ENCODE data around the gene ACTL7B. TPM values are rescaled to one million over a fixed set of nuclear protein-coding genes. Genes with fewer than 3 reads are reported as not detected.

ACTL7B gene
- total and polyA plus RNA-seq, 2 of the 4 experiments (the other 2 are of a cell fraction), result not detected

DNA sequence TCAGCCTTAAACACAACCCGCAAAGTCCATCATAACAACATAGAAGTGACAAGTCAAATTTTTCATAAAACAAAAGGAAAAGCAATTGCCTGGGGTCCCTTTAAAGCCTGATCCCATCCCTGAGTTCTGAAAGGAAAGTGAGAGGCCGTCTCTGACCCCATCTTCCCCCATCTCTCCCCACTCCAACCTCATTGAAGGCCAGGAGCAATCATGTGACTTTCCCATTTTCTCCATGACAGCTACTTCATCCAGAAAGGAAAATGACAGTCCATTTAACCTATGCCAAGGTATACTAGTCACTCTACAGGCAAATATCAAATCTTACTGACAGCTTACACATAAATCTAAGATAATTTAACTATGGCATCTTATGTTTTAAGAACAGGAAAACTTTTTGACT is 21.7 kb upstream of the ACTL7B start:
- ChIA-PET CTCF (no interaction called here), POLR2A (ENCODE audit: unreplicated experiment) (no interaction called here)
- Histone ChIP-seq H2AK5ac (ENCODE audit: low read depth, low read length) (no peak overlapping the region), H3K9me1 (ENCODE audit: insufficient read depth, low read length) (no peaks in the 10 kb centered on the region; the same call in 1 of the 2 replicates), H4K8ac (ENCODE audit: low read depth in 2 of 2, low read length in 2 of 2) (no peak overlapping the region), H3K27me3 (ENCODE audit: control insufficient read depth, insufficient read depth, low read length) (no peaks in the 10 kb centered on the region), H3K27ac (ENCODE audit: insufficient read depth, low read length) (no peak overlapping the region), H3K18ac (ENCODE audit: low read depth, low read length) (no peak overlapping the region), H3K56ac (ENCODE audit: extremely low read depth, insufficient read depth, low read length) (no peak overlapping the region), H4K5ac (ENCODE audit: low read depth, low read length) (no peak overlapping the region), H2BK120ac (ENCODE audit: low read depth, low read length) (no peak overlapping the region), H3K9me3 (ENCODE audit: control insufficient read depth, insufficient read depth, low read length) (no peaks in the 10 kb centered on the region), H2BK20ac (ENCODE audit: low read depth, low read length) (no peak overlapping the region), H3K79me1 (ENCODE audit: low read depth in 1 of 2, low read length in 2 of 2) (no peaks in the 10 kb centered on the region), H3K14ac (replicated peaks; ENCODE audit: low read depth, low read length) (no peak overlapping the region), H2BK5ac (ENCODE audit: low read depth, low read length, poor library complexity, severe bottlenecking) (no peak overlapping the region), H3K36me3 (ENCODE audit: control insufficient read depth, insufficient read depth, low read length) (peaks cover 32% of the 10 kb centered on the region), H4K91ac (ENCODE audit: insufficient read depth, low read depth, low read length) (no peak overlapping the region), H2BK15ac (ENCODE audit: low read depth, low read length) (no peak overlapping the region), H3K4me1 (ENCODE audit: control insufficient read depth, insufficient read depth, low read length) (no peaks in the 10 kb centered on the region), H2AK9ac (replicated peaks; ENCODE audit: low read depth, low read length, poor library complexity) (no peak overlapping the region), H3K9ac (ENCODE audit: low read depth, low read length) (no peak overlapping the region), H2AFZ (replicated peaks; ENCODE audit: low read length, poor library complexity) (no peak overlapping the region), H3K4me2 (ENCODE audit: low read depth, low read length) (no peak overlapping the region), H3K4me3 (ENCODE audit: insufficient read depth, low read depth, low read length) (no peak overlapping the region), H4K20me1 (ENCODE audit: insufficient read depth, low read length) (no peaks in the 10 kb centered on the region), H3K23ac (ENCODE audit: low read depth, low read length) (no peak overlapping the region), H3K4ac (ENCODE audit: low read depth, low read length) (no peak overlapping the region)
- no peak for DNase-seq
- dilution Hi-C loops (cut with HindIII; ENCODE audit: low sequenced_read_pairs, unreplicated experiment), result no loop called here
- TF ChIP-seq BHLHE40 (IDR thresholded peaks at IDR 0.05; ENCODE audit: low read depth, low read length) (no peak), RAD21 (IDR thresholded peaks at IDR 0.05; ENCODE audit: low read length) (no peak), NFE2L2 (IDR thresholded peaks at IDR 0.05; ENCODE audit: low read depth, low read length) (no peak), POLR2A (IDR thresholded peaks at IDR 0.05; ENCODE audit: low read depth, low read length) (no peak), CHD1 (IDR thresholded peaks at IDR 0.05; ENCODE audit: low read depth, low read length) (no peak)
- TF ChIP-seq, protein P1, sequence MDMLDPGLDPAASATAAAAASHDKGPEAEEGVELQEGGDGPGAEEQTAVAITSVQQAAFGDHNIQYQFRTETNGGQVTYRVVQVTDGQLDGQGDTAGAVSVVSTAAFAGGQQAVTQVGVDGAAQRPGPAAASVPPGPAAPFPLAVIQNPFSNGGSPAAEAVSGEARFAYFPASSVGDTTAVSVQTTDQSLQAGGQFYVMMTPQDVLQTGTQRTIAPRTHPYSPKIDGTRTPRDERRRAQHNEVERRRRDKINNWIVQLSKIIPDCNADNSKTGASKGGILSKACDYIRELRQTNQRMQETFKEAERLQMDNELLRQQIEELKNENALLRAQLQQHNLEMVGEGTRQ (IDR thresholded peaks at IDR 0.05; ENCODE audit: low read depth, low read length), result no peak
- ATAC-seq (ENCODE audit: low read depth), result no peak
- no TSS peak for BruUV-seq (replicated peaks)
- intact Hi-C loops (cut with micrococcal nuclease), result no loop called here
- in situ Hi-C loops (cut with MboI; ENCODE audit: low sequenced_read_pairs), result no loop called here
- WGBS, 2 experiments (ENCODE audit: extremely low coverage in 2 of 2, insufficient read length in 1 of 2), result no CpG with 5 or more reads among the region's 2 CpGs

All from IMR-90 (cell line).